HG03064 (cell line): Measurements from ENCODE around the gene TRIAP1.

Experiments
- ATAC-seq: cut with Tn5 transposase; IDR thresholded peaks from one replicate; pipeline ENCODE4 v1.9.1; 2021; ENCODE audit warnings: low read depth; ENCODE audit not compliant: unreplicated experiment

The TRIAP1 gene

GRCh38 chr12:120394483-120395367 lies 51.5 kb downstream of the TRIAP1 start:
- no peak for ATAC-seq
